SK-N-MC (cell line): ENCODE measurements around the gene SCD5.
"Not testable (repeated sequence)": the region's sequence is repeated elsewhere in the genome, so short reads cannot be mapped to it uniquely, and the experiment has no call there.

Experiments used
- EZH2 ChIP-seq: fragments of 200-600 bp; sonication (generic); IDR thresholded peaks from one replicate; pipeline ENCODE4 v1.6.1; 2017; ENCODE audit warnings: antibody characterized with exemption
- FOXP2 ChIP-seq: optimal IDR thresholded peaks from 2 replicates; pipeline ENCODE3; 2011; ENCODE audit warnings: mild to moderate bottlenecking, moderate library complexity; ENCODE audit not compliant: insufficient read depth; ENCODE audit errors: extremely low read length, control extremely low read depth
- POLR2AphosphoS5 ChIP-seq: IDR thresholded peaks from 2 replicates; pipeline ENCODE4 v1.6.1; 2012; ENCODE audit warnings: mild to moderate bottlenecking, low read depth, low read length, borderline replicate concordance

GRCh38 chr4:82833060-82833459, 34.5 kb upstream of the SCD5 start:
- not testable (repeated sequence) for TF ChIP-seq POLR2AphosphoS5, EZH2, FOXP2
